ENCODE results near the gene LYPLA2.

The LYPLA2 gene

DNA sequence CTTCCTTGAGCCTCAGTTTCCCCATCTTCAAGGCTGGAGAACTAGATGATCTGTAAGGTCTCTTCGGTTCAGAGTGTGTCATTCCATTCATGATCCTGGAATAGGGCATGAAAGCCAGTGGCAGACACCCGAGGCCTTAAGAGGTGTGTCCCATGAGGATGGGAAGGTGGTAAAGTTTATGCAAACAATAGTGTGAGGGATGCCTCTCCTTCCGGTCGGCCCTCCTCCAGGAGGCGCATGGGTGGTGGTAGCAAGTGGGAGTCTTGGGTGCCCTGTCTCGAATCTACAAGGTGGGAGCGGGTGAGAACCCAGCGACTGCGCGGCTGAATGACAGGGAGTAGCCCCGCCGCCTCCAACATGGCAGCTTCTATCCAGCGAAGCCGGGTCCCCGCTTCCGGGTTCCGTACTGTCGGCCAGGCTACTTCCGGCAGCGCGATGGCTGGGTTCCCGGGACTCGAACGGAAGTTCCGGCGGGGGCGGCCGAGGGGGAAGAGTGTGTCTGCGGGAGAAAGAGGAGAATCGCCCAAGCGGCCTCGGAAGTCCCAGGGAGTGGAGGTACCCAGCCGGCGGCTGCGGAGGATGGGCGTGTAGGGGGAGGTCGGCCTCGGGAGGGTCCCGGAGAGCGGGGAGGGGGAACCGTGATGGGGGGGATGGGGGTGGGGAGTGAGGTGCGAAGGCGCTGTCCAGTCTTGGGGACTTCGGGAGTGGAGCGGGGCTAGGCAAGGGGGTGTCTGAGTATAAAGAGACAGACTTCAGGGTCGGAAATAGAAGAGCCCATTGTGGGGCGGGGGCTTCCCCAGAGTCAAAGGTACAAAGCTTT, at the start of gene LYPLA2:
TSS of gene LYPLA2 (plus strand) at position 450 of the 820 bp plus-strand sequence. CDS start 1,538 bp downstream, outside the sequence.
- DNase-seq = peak; percentile 89

DNA sequence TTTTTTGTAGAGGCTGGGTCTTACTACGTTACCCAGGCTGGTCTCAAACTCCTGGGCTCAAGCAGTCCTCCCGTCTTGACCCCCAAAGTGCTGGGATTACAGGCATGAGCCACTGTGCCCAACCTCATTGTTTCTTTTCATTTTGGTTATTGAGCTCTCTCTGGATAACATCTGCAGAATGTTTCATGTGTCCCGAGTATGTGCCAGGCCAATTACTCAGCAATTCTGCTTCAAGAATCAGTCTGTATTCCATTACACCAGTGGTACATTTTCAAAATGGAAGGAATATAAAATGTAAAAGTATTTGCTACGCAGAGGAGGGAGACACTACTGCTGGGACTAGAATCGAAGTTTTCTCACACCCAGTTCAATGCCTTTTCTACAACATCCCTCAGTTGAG, 49.3 kb upstream of the LYPLA2 start:
- DNase-seq = no peak

DNA sequence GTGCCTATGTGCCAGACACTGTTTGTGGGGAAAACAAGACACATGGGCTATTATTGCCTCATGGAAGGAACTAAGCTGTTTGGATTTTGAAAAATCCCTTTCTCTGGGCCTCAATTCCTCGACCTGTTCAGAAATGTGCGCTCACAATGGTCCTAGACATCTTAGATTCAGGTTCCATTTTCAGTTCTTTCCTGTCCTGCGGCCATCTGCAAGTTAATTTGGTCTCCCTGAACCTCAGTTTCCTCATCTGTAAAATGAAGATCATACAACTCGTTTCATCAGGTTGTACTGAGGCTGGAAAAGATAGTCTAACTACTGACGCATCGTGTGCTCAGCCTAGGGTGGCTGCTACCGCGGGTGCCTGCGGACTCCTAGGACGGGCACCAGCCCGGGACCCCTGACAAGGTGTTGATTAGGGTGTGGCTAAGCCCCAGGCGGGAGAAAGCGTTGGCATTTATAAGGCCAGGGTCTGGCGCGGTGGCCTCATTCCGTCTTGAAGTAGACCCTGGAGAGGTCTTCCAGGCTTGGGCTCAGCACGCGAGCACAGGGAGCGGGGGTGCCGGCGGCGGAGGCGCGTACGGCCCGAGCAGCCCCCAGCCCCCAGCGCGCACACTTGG, 48.2 kb upstream of the LYPLA2 start:
- DNase-seq = no peak

DNA sequence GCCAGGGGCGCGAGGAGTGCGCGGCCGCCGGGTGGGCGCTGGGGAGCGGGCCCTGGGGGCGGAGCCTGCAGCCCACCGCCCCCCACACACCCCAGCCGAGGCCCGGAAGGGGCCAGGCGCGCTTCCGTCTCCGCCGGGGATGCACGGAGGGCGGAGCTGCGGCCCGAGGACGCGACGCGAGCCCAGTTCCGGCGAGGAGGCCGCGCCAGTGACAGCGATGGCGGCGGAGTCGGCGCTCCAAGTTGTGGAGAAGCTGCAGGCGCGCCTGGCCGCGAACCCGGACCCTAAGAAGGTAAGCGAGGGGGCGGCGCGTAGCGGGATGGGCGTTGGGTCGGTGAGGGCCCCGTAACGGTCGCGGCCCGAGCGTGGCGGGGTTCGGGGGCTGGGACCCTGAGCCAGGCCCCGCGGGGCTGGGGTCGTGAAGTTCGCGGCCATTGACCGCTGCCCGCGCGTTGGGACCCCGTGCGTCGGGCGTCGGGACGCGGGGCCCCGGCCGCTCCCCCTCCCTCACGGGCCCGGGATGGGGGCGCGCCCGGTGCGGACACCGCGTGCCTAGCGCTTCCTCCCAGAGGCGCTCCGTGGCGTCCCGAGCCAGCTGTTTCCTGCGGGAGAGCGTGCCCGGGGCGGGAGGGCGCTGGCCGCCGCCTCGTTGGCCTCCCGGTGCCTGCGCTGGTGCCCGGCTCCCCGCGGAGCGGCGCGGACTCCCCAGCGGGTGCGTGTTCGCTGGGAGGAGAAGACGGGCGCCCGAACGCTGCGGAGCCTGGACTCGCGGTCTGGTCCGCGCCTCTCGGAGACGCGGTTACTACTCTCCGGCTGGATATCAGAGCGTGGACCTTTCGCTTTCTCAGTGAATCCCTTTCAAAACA, 47.4 kb upstream of the LYPLA2 start, which contains the start of gene ELOA:
TSS of gene ELOA (plus strand) at position 185 of the 866 bp plus-strand sequence. CDS start at position 218, 33 bp downstream.
- DNase-seq = peak; percentile 81

DNA sequence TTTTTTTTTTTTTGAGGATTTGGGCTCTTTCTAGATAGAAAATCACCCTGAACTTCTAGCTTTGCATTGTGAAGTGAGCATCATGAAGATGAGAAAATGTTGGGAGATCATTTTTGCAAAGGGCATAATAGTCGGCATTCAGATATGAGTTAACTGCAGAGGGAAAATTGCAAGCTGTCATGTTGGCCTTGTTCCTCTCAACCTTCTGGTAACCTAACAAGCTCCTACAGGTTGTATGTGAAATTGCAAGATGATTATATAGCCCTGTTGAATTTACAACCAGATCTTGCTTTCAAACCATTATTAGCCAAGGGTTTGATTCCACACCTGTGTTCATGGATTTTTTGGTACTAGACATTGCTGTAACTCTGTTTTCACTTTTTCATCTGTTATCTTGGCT, 45.4 kb upstream of the LYPLA2 start:
- DNase-seq = no peak

DNA sequence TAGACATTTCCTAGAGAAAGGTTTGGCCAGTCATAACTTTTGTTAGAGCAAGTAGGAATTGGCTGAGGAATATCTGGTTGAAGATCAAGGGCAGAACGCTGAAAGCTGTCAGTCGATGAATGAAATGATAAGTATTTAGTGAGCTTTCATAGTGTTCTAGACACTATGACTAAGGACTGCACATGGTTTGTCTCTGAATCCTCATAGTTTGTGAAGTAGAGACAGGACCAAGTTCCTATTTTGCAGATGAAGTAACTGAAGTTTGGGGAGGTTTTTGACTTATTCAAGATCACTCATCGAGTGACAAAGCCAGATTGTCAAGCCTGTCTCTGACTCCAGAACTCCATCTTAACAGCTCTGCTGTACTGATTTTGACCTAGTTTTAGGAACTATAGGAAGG, 42.9 kb upstream of the LYPLA2 start:
- no peak for DNase-seq

DNA sequence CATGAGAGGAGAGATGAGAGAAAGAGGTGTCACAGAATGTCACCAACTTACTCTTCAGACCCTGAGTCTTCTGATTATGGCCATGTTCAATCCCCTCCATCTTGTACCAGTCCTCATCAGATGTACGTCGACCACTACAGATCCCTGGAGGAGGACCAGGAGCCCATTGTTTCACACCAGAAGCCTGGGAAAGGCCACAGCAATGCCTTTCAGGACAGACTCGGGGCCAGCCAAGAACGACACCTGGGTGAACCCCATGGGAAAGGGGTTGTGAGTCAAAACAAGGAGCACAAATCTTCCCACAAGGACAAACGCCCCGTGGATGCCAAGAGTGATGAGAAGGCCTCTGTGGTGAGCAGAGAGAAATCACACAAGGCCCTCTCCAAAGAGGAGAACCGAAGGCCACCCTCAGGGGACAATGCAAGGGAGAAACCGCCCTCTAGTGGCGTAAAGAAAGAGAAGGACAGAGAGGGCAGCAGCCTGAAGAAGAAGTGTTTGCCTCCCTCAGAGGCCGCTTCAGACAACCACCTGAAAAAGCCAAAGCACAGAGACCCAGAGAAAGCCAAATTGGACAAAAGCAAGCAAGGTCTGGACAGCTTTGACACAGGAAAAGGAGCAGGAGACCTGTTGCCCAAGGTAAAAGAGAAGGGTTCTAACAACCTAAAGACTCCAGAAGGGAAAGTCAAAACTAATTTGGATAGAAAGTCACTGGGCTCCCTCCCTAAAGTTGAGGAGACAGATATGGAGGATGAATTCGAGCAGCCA, 39.7 kb upstream of the LYPLA2 start:
- DNase-seq = peak; percentile 27

DNA sequence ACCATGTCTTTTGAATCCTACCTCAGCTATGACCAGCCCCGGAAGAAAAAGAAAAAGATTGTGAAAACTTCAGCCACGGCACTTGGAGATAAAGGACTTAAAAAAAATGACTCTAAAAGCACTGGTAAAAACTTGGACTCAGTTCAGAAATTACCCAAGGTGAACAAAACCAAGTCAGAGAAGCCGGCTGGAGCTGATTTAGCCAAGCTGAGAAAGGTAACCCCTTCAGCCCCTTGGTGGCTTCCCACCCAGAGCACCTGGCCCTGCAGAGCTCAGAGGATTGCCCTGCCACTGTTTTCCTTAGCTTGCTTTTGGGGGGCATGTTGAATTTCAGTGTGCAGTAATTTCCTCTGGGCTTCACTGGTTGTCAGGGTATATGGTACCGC, 39.1 kb upstream of the LYPLA2 start:
- no peak for DNase-seq

DNA sequence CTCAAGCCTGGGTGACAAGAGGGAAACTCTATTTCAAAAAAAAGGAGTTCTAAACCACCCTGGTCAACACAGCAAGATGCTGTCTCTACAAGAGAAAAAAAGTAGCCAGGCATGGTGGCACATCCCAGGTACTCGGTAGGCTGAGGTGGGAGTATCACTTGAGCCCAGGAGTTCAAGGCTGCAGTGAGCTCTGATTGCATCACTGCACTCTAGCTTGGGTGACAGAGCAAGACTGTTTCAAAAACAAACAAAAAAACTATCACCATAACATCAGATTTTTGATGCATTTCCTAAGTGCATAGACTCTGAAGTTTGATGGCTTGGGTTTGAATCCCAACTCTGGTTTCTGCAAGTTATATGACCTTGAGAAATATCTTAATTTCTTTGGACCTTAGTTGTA, 38.0 kb upstream of the LYPLA2 start:
- DNase-seq = no peak

DNA sequence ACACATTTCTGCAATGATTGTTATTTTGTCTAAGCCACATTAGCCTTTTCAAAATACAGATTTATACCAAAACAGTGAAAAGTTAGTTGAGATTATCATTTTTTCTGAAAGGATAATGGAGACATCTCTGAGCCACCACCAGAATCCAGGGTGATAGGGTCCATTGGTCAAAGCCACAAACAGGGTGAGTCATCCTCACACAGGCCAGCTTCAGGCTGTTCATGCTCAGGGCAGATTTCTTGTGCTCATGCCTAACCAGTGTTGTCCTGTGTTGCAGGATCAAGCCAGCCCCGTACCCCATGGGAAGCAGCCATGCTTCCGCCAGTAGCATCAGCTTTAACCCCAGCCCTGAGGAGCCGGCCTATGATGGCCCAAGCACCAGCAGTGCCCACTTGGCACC, 34.3 kb upstream of the LYPLA2 start:
- no peak for DNase-seq

DNA sequence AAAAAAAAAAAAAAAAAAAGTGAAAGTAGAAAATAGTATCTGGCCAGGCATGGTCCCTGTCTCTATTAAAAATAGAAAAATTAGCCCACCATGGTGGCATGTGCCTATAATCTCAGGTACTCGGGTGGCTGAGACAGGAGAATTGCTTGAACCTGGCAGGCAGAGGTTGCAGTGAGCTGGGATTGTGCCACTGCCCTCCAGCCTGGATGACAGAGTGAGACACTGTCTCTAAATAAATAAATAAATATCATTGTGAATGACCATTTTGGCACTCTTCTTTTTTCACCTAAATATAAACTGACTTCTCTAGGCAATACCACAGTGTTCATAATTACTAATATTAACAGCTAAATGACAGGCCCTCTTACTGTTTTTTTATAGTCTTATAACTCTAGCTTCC, 33.1 kb upstream of the LYPLA2 start:
- no peak for DNase-seq

DNA sequence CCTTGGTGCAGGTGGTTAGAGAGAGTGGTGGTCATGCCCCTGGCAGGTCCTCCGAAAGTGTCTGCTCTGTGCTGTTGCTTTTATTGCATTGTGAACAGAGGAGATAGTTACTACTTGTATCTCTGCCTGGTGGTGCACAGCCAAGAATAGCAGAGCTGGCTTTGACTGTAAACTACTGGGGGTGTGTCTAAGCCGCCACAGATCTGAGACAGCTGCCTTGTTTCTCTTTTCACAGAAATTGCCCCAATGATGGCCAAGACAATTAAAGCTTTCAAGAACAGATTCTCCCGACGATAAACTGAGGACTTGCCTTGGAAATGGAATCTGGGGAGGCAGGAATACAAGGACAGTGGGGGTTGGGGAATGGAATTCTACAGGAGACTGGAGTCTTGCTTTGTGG, 31.7 kb upstream of the LYPLA2 start:
- no peak for DNase-seq

DNA sequence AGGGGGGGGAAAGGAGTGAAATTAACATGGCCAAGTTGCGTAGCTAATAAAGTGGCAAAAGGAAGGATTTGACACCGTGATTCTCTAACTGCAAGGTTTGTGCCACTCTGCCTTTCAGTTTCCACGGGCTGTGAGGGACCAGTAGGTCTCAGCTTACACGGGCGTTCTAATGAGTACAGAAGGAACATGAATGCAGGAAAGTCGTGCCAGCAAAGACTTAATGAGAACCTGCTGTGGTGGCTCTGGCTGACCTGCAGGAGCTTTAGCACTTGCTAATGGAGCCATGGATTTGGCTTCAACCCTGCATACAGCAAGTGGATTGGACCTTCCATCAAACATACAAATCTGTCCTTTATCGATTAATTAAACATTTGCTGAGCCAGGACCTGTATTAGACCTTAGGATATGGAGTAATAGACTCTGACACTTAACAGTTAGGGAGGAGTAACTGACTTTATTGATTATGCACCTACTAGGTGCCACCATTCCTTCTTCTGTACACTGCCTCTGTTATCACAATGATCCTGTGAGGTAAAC, 27.8 kb upstream of the LYPLA2 start:
- no peak for DNase-seq

DNA sequence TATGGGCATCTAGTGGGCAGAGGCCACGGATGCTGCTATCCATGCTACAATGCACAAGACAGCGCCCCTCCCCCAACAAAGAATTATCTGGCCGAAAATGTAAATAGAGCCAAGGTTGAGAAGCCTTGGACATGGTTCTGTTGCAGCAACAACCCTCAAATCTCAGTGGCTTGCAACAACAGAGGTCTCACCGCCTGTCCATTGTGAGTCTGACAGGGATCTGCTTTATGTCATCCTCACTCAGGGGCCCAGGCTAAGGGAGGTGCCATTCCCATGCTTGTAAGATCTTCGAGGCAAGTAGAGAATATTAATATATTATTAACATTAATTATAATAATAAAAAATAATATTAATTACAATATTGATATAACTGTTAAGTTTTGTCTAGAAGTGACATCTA, 22.2 kb upstream of the LYPLA2 start:
- no peak for DNase-seq

DNA sequence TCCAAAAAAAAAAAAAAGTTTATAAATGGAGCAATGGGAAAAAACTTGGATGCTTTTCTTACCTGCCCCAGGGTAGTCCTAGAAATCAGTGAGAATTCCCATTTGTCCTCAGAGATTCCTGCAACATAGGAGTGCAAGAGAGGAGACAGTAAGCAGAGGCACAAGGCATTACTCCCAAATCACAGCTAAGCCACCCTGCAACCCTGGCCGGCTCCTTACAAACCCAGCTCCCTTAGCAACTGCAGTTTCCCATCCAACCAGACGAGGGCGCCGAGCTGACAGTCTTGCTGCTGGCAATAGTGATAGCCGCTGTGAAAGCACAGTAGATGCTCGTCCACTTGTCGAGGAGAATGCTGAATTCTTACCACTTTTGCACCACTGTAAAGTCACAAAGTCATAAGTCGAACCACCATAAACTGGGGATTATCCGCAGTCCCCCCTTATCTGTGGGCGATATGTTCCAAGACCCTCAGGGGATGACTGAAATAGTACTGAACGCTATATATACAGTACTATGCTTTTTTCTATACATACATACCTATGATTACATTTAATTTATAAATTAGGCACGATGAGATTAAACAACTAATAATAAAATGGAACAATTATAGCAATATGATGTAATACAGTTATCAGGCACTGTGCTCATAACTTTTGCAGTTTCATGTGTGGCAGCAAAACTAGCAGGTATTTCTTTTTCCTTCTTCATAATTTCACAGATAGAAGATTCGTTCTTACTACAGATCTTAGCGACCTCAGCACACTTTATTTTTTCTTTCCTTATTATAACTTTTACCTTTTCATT, 18.7 kb upstream of the LYPLA2 start:
- peak; percentile 88 for DNase-seq

DNA sequence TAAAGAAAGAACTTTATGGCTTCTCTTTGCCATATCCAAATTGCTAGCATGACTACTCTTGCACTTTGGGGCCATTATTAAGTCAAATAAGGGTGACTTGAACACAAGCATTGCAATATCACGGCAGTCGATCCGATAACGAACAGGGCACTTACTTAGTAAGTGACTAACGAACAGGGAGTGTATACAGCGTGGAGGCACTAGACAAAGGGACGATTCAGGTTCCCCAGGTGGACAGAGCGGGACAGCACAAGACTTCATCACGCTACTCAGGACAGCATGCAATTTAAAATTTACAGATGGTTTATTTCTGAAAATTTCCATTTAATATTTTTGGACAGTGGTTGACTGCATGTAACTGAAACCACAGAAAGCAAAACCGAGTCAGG, 18.1 kb upstream of the LYPLA2 start:
- DNase-seq = no peak

DNA sequence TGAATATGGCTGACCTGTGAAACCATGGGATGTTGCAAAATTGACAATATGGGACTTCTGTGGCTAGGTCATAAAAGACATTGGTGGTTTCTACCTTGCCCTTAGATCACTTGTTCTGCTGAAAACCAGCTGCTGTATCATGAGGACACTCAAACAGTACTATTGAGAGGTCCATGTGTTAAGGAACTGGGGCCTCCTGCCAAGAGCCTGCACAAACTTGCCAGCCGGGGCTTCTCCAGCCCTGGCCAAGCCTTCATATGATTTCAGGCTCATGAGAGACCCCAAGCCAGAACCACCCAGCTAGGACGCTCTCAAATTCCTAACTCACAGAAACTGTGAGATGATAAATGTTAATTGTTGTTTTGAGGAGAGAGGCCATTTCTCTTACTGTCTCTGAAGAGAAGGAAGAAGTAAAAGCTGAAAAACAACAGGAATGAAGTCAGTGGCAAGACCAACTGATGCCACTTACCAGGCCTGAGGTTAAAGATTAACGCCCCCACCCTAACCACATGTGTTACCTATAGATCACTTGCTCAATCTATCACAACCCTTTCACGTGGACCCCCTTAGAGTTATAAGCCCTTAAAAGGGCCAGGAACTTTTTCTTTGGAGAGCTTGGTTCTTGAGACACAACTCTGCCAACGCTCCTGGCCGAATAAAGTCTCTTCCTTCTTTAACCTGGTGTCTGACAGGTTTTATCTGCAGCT, 16.6 kb upstream of the LYPLA2 start:
- DNase-seq = no peak

DNA sequence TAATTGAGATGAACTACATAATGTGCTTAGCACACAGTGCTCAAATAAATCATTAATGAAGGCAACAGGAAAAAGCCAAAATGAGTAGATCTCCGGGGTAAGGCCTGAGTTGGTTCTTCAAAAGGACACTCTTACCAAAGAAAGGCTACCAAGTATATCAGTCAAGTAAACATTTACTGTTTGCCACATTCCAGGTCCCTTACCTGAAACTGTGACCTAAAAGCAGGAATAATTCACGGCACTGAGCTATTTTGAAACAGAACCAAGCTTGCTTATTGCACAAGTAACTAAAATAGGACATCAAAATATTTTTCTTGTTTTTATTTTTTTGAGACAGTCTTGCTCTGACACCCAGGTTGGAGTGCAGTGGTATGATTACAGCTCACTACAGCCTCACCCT, 14.7 kb upstream of the LYPLA2 start:
- no peak for DNase-seq

DNA sequence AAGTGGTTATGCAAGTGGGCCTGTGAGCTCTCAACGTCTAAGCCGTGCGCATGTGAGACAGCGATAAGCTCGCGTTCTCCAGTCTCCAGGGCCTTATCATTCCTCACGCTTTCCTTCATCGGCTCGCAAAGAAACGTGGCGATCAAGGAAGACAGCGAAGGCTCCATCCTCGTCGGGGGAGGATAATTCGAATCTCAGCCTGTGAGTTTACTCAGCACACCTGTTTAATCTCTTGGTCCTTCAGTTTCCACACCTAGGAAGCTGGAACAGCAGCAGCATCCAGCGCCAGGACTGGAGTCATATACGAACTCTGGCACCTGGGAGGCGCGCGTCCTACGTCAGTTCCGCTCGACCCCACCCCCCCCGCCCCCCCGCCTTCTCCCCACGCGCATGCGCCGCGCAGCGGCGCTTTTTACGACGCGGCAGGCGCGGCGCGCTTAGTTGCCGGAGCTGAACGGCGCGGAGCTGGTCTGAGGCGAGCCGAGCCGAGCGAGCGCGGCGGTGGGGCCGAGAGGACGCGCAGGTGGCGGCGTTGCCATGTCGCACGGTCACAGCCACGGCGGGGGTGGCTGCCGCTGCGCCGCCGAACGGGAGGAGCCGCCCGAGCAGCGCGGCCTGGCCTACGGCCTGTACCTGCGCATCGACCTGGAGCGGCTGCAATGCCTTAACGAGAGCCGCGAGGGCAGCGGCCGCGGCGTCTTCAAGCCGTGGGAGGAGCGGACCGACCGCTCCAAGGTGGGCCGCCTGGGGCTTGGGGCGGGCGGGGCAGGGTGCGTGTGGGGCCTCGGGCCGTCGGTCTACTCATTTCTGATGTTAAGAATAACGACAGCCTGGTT, 12.7 kb upstream of the LYPLA2 start, which contains the start of gene PITHD1:
TSS of gene PITHD1 (plus strand) at position 440 of the 836 bp plus-strand sequence. CDS start at position 538, 98 bp downstream.
- DNase-seq = peak; percentile 81

Measured in activated naive CD4-positive, alpha-beta T cell treated with Interleukin-2 at 50 U/mL for 16 hours (primary cell).